ENCODE results near the gene KRTAP1-3. TPM values are rescaled to one million over a fixed set of nuclear protein-coding genes. Genes with fewer than 3 reads are reported as not detected.

The KRTAP1-3 gene
- total RNA-seq, 4 donors from 2014 or later = not detected

GRCh38 chr17:41012326-41013120 lies 22.2 kb downstream of the KRTAP1-3 start:
- H3K36me3 ChIP-seq = no peaks in the 10 kb centered on the region
- H3K4me3 ChIP-seq = no peak overlapping the region
- H3K4me1 ChIP-seq = no peaks in the 10 kb centered on the region
- H3K27me3 ChIP-seq = peaks cover 4% of the 10 kb centered on the region
- H3K9me3 ChIP-seq = no peaks in the 10 kb centered on the region
- no peak overlapping the region for H3K27ac ChIP-seq
- TF ChIP-seq CTCF (IDR thresholded peaks at IDR 0.05) (no peak), POLR2A (IDR thresholded peaks at IDR 0.05) (no peak), POLR2AphosphoS5 (IDR thresholded peaks at IDR 0.05) (no peak), EP300 (IDR thresholded peaks at IDR 0.05) (no peak)
- ATAC-seq = no peak
- WGBS, 2 donors (ENCODE audit: low coverage in 1 of 2) = 60 to 79% methylated on average over 4 to 6 of the region's 6 CpGs

DNA sequence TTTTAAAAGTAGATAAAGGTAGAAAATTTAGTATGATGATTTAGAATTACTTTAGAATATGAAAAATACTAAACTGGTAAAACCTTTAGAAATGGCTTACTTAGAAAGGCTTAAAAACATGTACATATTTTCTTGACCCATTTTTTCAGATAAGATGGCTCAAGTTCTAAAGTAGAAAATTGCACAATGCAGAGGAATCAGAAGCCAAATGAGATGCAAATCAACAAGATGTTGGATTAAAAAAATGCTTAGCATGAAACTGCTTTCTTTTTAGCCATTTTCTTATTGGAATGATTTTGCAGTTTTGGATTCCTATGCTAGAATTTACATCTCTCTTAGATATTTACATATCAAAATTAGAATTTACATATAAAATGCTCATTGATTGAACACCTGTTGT lies 24.2 kb downstream of the KRTAP1-3 start:
- no peak overlapping the region for H3K27ac ChIP-seq
- no peaks in the 10 kb centered on the region for H3K27me3 ChIP-seq
- H3K36me3 ChIP-seq = no peaks in the 10 kb centered on the region
- H3K9me3 ChIP-seq = no peaks in the 10 kb centered on the region
- TF ChIP-seq CTCF (IDR thresholded peaks at IDR 0.05) (no peak), POLR2A (IDR thresholded peaks at IDR 0.05) (no peak), POLR2AphosphoS5 (IDR thresholded peaks at IDR 0.05) (no peak), EP300 (IDR thresholded peaks at IDR 0.05) (no peak)
- H3K4me3 ChIP-seq = no peak overlapping the region
- no peaks in the 10 kb centered on the region for H3K4me1 ChIP-seq
- no peak for ATAC-seq

DNA sequence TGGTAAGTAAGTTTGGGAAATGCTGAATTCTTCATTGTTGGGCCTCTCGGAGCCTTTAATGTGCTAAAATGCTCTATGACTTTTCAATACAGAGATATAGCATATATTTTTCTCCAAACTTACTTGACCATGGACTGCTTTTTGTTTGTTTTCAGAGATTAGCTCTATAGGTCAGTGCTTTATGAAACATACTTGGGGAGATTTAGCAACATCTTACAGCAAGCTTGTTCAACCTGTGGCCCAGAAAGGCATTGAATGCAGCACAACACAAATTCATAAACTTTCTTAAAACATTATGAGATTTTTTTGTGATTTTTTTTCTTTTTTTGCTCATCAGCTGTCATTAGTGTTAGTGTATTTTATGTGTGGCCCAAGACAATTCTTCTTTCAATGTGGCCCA lies 24.7 kb downstream of the KRTAP1-3 start:
- Histone ChIP-seq H3K27me3 (no peaks in the 10 kb centered on the region), H3K4me3 (no peak overlapping the region), H3K36me3 (no peaks in the 10 kb centered on the region), H3K27ac (no peak overlapping the region), H3K9me3 (no peaks in the 10 kb centered on the region), H3K4me1 (no peaks in the 10 kb centered on the region)
- TF ChIP-seq POLR2A (IDR thresholded peaks at IDR 0.05) (no peak), POLR2AphosphoS5 (IDR thresholded peaks at IDR 0.05) (no peak)
- ATAC-seq = no peak
- 70% methylated on average over 1 of the region's 1 CpG; no CpG with 5 or more reads in 1 of the 2 donors for WGBS, 2 donors (ENCODE audit: low coverage in 1 of 2)

- Histone ChIP-seq H3K9me3 (no peaks in the 10 kb centered on the region), H3K27me3 (no peaks in the 10 kb centered on the region), H3K4me1 (no peaks in the 10 kb centered on the region), H3K27ac (no peak overlapping the region), H3K36me3 (no peaks in the 10 kb centered on the region), H3K4me3 (no peak overlapping the region)
- TF ChIP-seq CTCF (IDR thresholded peaks at IDR 0.05) = no peak
- TF ChIP-seq EP300 (IDR thresholded peaks at IDR 0.05) = no peak
- TF ChIP-seq POLR2AphosphoS5 (IDR thresholded peaks at IDR 0.05) = no peak
- no peak for TF ChIP-seq POLR2A (IDR thresholded peaks at IDR 0.05)
- ATAC-seq = no peak
- WGBS, 2 donors (ENCODE audit: low coverage in 1 of 2) = 36 to 50% methylated on average over 3 to 4 of the region's 4 CpGs
Observed at GRCh38 chr17:41009301-41009760, 25.3 kb downstream of the KRTAP1-3 start.

- WGBS, 2 donors (ENCODE audit: low coverage in 1 of 2) = 81 to 87% methylated on average over 3 to 7 of the region's 8 CpGs
- Histone ChIP-seq H3K27me3 (no peaks in the 10 kb centered on the region), H3K9me3 (no peaks in the 10 kb centered on the region), H3K36me3 (no peaks in the 10 kb centered on the region), H3K27ac (no peak within 1 kb of the TSS), H3K4me3 (no peak within 1 kb of the TSS), H3K4me1 (no peaks in the 10 kb centered on the region)
- ATAC-seq = no peak
- TF ChIP-seq POLR2A (IDR thresholded peaks at IDR 0.05) (no peak), EP300 (IDR thresholded peaks at IDR 0.05) (no peak), CTCF (IDR thresholded peaks at IDR 0.05) (no peak), POLR2AphosphoS5 (IDR thresholded peaks at IDR 0.05) (no peak)
Observed at GRCh38 chr17:41008811-41009210, 25.9 kb downstream of the KRTAP1-3 start, which contains the start of gene KRTAP3-1. Gene KRTAP3-1, minus strand, starts transcription at chr17:41009128. Its CDS starts 54 bp downstream, at chr17:41009074.
